ENCODE data around the gene CD34.
A peak's percentile ranks its signal among the peaks of the same experiment; 100 is the strongest.
"Not testable (repeated sequence)": the region's sequence is repeated elsewhere in the genome, so short reads cannot be mapped to it uniquely, and the experiment has no call there.

Gene CD34

GRCh38 chr1:207897188-207897587 lies 13.7 kb downstream of the CD34 start:
- no peak for DNase-seq (ENCODE audit: low read depth)

- no peak for DNase-seq (ENCODE audit: low read depth)
Measured at GRCh38 chr1:207896547-207896946, 14.4 kb downstream of the CD34 start.

- DNase-seq (ENCODE audit: low read depth): no peak
Measured at GRCh38 chr1:207894704-207895103, 16.2 kb downstream of the CD34 start.

- no peak for DNase-seq (ENCODE audit: low read depth)
Measured at GRCh38 chr1:207893737-207894582, 17.0 kb downstream of the CD34 start.

- no peak for DNase-seq (ENCODE audit: low read depth)
Measured at GRCh38 chr1:207892764-207893163, 18.2 kb downstream of the CD34 start.

GRCh38 chr1:207891148-207891547 lies 19.8 kb downstream of the CD34 start:
- no peak for DNase-seq (ENCODE audit: low read depth)

GRCh38 chr1:207890136-207890738 lies 20.7 kb downstream of the CD34 start:
- DNase-seq (ENCODE audit: low read depth): no peak

GRCh38 chr1:207888652-207889051 lies 22.3 kb downstream of the CD34 start:
- no peak for DNase-seq (ENCODE audit: low read depth)

GRCh38 chr1:207887542-207888201 lies 23.3 kb downstream of the CD34 start:
- no peak for DNase-seq (ENCODE audit: low read depth)

- no peak for DNase-seq (ENCODE audit: low read depth)
Measured at GRCh38 chr1:207886227-207886626, 24.7 kb downstream of the CD34 start.

GRCh38 chr1:207885129-207886032 lies 25.5 kb downstream of the CD34 start:
- DNase-seq (ENCODE audit: low read depth): peak; percentile 35

GRCh38 chr1:207884266-207885029 lies 26.5 kb downstream of the CD34 start:
- DNase-seq (ENCODE audit: low read depth): no peak

- DNase-seq (ENCODE audit: low read depth): no peak
Measured at GRCh38 chr1:207883660-207884250, 27.2 kb downstream of the CD34 start.

- DNase-seq (ENCODE audit: low read depth): no peak
Measured at GRCh38 chr1:207883104-207883651, 27.7 kb downstream of the CD34 start.

- no peak for DNase-seq (ENCODE audit: low read depth)
Measured at GRCh38 chr1:207882692-207883091, 28.2 kb downstream of the CD34 start.

- no peak for DNase-seq (ENCODE audit: low read depth)
Measured at GRCh38 chr1:207878939-207879338, 32.0 kb downstream of the CD34 start.

- not testable (repeated sequence) for DNase-seq (ENCODE audit: low read depth)
Measured at GRCh38 chr1:207877914-207878313, 33.0 kb downstream of the CD34 start.

- DNase-seq (ENCODE audit: low read depth): no peak
Measured at GRCh38 chr1:207876131-207876530, 34.8 kb downstream of the CD34 start.

- no peak for DNase-seq (ENCODE audit: low read depth)
Measured at GRCh38 chr1:207875532-207875931, 35.4 kb downstream of the CD34 start.

GRCh38 chr1:207873055-207873890 lies 37.7 kb downstream of the CD34 start:
- DNase-seq (ENCODE audit: low read depth): no peak

Measured in T-helper 22 cell (primary cell).